ENCODE measurements around the gene OR2C3. TPM values are rescaled to one million over a fixed set of nuclear protein-coding genes. Genes with fewer than 3 reads are reported as not detected.

Gene OR2C3
- polyA plus RNA-seq, 3 donors, result 0.01 TPM; not detected in 2

GRCh38 chr1:247542811-247543210, 6.6 kb upstream of the OR2C3 start:
- intact Hi-C loops (cut with micrococcal nuclease), result no loop called here
- Mint-ChIP-seq H3K4me3 (no peak overlapping the region), H3K36me3 (no peaks in the 10 kb centered on the region), H3K4me1 (peaks cover 8% of the 10 kb centered on the region), H3K9me3 (peaks cover 0 to 2% (median 0%) of the 10 kb centered on the region in 7 donors), H3K27ac (no peak overlapping the region), H3K27me3 (ENCODE audit: low read depth in 3 of 3) (peaks cover 4 to 9% (median 6%) of the 10 kb centered on the region in 3 donors)
- H3K4me2 ChIP-seq (replicated peaks; ENCODE audit: extremely low read depth, low read length, poor library complexity, severe bottlenecking), result no peak overlapping the region
- DNase-seq, result no peak
- no peaks in the 10 kb centered on the region for H3K9me3 ChIP-seq (replicated peaks in 1 of 2; ENCODE audit: control insufficient read depth in 1 of 2, insufficient read depth in 1 of 2, low read length in 2 of 2)
- H3K4me3 ChIP-seq (replicated peaks in 1 of 3; ENCODE audit: low read depth in 2 of 3, low read length in 3 of 3), result no peak overlapping the region
- no peak overlapping the region for H3K27ac ChIP-seq (ENCODE audit: low read depth in 1 of 2, low read length in 2 of 2)
- TF ChIP-seq CTCF (IDR thresholded peaks at IDR 0.05), result no peak
- H3K79me2 ChIP-seq (ENCODE audit: insufficient read depth, low read length), result no peaks in the 10 kb centered on the region
- no peaks in the 10 kb centered on the region for H3K4me1 ChIP-seq (ENCODE audit: control insufficient read depth in 1 of 2, insufficient read depth in 2 of 2, low read length in 2 of 2)
- no peak overlapping the region for H3K9ac ChIP-seq (ENCODE audit: insufficient read depth, low read length, poor library complexity, severe bottlenecking)
- H3K27me3 ChIP-seq (ENCODE audit: control insufficient read depth in 2 of 2, insufficient read depth in 2 of 2, low read length in 2 of 2), result no peaks in the 10 kb centered on the region
- H3K36me3 ChIP-seq (replicated peaks in 1 of 2; ENCODE audit: control insufficient read depth in 1 of 2, insufficient read depth in 2 of 2, low read length in 2 of 2), result no peaks in the 10 kb centered on the region
- WGBS (ENCODE audit: insufficient coverage), result 60% methylated on average over 1 of the region's 3 CpGs
- H2AFZ ChIP-seq (ENCODE audit: insufficient read depth, low read depth, low read length, poor library complexity, severe bottlenecking), result no peak overlapping the region
- no peaks in the 10 kb centered on the region for H4K20me1 ChIP-seq (ENCODE audit: insufficient read depth, low read length)

GRCh38 chr1:247540581-247540980, 4.3 kb upstream of the OR2C3 start:
- Mint-ChIP-seq H3K4me3 (no peak overlapping the region), H3K27me3 (ENCODE audit: low read depth in 3 of 3) (peaks cover 0 to 4% (median 2%) of the 10 kb centered on the region in 3 donors), H3K36me3 (no peaks in the 10 kb centered on the region), H3K27ac (no peak overlapping the region), H3K9me3 (peaks cover 0 to 2% (median 0%) of the 10 kb centered on the region in 7 donors), H3K4me1 (peaks cover 8% of the 10 kb centered on the region)
- Histone ChIP-seq H3K79me2 (ENCODE audit: insufficient read depth, low read length) (no peaks in the 10 kb centered on the region), H3K27ac (ENCODE audit: low read depth in 1 of 2, low read length in 2 of 2) (no peak overlapping the region), H3K9ac (ENCODE audit: insufficient read depth, low read length, poor library complexity, severe bottlenecking) (no peak overlapping the region), H4K20me1 (ENCODE audit: insufficient read depth, low read length) (no peaks in the 10 kb centered on the region), H3K4me3 (replicated peaks in 1 of 3; ENCODE audit: low read depth in 2 of 3, low read length in 3 of 3) (no peak overlapping the region), H3K27me3 (ENCODE audit: control insufficient read depth in 2 of 2, insufficient read depth in 2 of 2, low read length in 2 of 2) (no peaks in the 10 kb centered on the region), H3K4me1 (ENCODE audit: control insufficient read depth in 1 of 2, insufficient read depth in 2 of 2, low read length in 2 of 2) (no peaks in the 10 kb centered on the region), H2AFZ (ENCODE audit: insufficient read depth, low read depth, low read length, poor library complexity, severe bottlenecking) (peak overlapping the region; percentile 15), H3K4me2 (replicated peaks; ENCODE audit: extremely low read depth, low read length, poor library complexity, severe bottlenecking) (no peak overlapping the region), H3K9me3 (replicated peaks in 1 of 2; ENCODE audit: control insufficient read depth in 1 of 2, insufficient read depth in 1 of 2, low read length in 2 of 2) (no peaks in the 10 kb centered on the region), H3K36me3 (replicated peaks in 1 of 2; ENCODE audit: control insufficient read depth in 1 of 2, insufficient read depth in 2 of 2, low read length in 2 of 2) (no peaks in the 10 kb centered on the region)
- 7% methylated on average over 2 of the region's 7 CpGs for WGBS (ENCODE audit: insufficient coverage)
- no peak for DNase-seq
- no peak for TF ChIP-seq CTCF (IDR thresholded peaks at IDR 0.05)
- intact Hi-C loops (cut with micrococcal nuclease), result no loop called here
